K562 (cell line): ENCODE data around the gene GALNT17.

ENCODE experiments used
- BRF1 ChIP-seq: IDR thresholded peaks from 3 replicates; pipeline ENCODE4 v1.6.1; 2011; ENCODE audit warnings: borderline replicate concordance, mild to moderate bottlenecking; ENCODE audit not compliant: insufficient read length; ENCODE audit errors: extremely low read depth
- CTCF ChIP-seq, 3 experiments: IDR thresholded peaks in 2 of 3; conservative IDR thresholded peaks in 1 of 3; 2 replicates each; pipeline ENCODE4 v1.5.1; 2011 to 2012; ENCODE audit warnings: low read length in 3 of 3, mild to moderate bottlenecking in 3 of 3, control low read depth in 2 of 3, improper control_type of control experiment in 1 of 3, inconsistent platforms in 1 of 3, low read depth in 1 of 3, mixed read lengths in 1 of 3, moderate library complexity in 1 of 3; ENCODE audit not compliant: insufficient read depth in 2 of 3
- POLR2A ChIP-seq: fragments of 450-650 bp; conservative IDR thresholded peaks from 2 replicates; pipeline ENCODE4 v1.6.1; 2016
- SIX5 ChIP-seq, 2 experiments: IDR thresholded peaks; 2 replicates each; pipeline ENCODE4 v1.6.1; 2011; ENCODE audit warnings: low read length in 2 of 2, borderline replicate concordance in 1 of 2, low read depth in 1 of 2, mild to moderate bottlenecking in 1 of 2, moderate library complexity in 1 of 2; ENCODE audit not compliant: insufficient read depth in 1 of 2
- SMARCA4 ChIP-seq: fragments of 450-650 bp; IDR thresholded peaks from 2 replicates; pipeline ENCODE4 v1.6.1; 2016
- SMARCC2 ChIP-seq: fragments of 450-650 bp; IDR thresholded peaks from 2 replicates; pipeline ENCODE4 v1.6.1; 2017; ENCODE audit warnings: antibody characterized with exemption, moderate library complexity, mild to moderate bottlenecking, low read depth
- TAF1 ChIP-seq: IDR thresholded peaks from 2 replicates; pipeline ENCODE4 v1.6.1; 2011; ENCODE audit warnings: mild to moderate bottlenecking, low read length, moderate library complexity; ENCODE audit not compliant: insufficient read depth, control insufficient read depth, severe bottlenecking; ENCODE audit errors: extremely low read depth
- YY1 ChIP-seq, 3 experiments: IDR thresholded peaks; 2 replicates each; pipeline ENCODE4 v1.6.1; 2011; ENCODE audit warnings: low read length in 2 of 3, mild to moderate bottlenecking in 2 of 3, moderate library complexity in 2 of 3, borderline replicate concordance in 1 of 3, control low read depth in 1 of 3, low read depth in 1 of 3; ENCODE audit not compliant: insufficient read depth in 3 of 3, insufficient replicate concordance in 2 of 3, control insufficient read depth in 1 of 3, insufficient read length in 1 of 3; ENCODE audit errors: extremely low read depth in 1 of 3
- ZNF124 ChIP-seq: sonication (generic); formaldehyde crosslinking; IDR thresholded peaks from 2 replicates; pipeline ENCODE4 v1.8.1; 2022; ENCODE audit warnings: missing genetic modification reagents
- ZNF217 ChIP-seq: sonication (generic); formaldehyde crosslinking; IDR thresholded peaks from 2 replicates; pipeline ENCODE4 v1.8.0; 2022; ENCODE audit warnings: mild to moderate bottlenecking, missing genetic modification reagents
- TF ChIP-seq, protein P1 (sequence below): sonication (generic); formaldehyde crosslinking; IDR thresholded peaks from 2 replicates; pipeline ENCODE4 v1.8.0; 2022; ENCODE audit warnings: mild to moderate bottlenecking, missing genetic modification reagents

GRCh38 chr7:71657386-71657785 is 525.4 kb downstream of the GALNT17 start:
- TF ChIP-seq, protein P1, sequence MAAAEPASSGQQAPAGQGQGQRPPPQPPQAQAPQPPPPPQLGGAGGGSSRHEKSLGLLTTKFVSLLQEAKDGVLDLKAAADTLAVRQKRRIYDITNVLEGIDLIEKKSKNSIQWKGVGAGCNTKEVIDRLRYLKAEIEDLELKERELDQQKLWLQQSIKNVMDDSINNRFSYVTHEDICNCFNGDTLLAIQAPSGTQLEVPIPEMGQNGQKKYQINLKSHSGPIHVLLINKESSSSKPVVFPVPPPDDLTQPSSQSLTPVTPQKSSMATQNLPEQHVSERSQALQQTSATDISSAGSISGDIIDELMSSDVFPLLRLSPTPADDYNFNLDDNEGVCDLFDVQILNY (CRISPR knock-in tag) = no peak
- TF ChIP-seq ZNF217 (CRISPR knock-in tag) (no peak), CTCF (IDR thresholded peaks at IDR 0.05 in 2 of 3, conservative IDR thresholded peaks at IDR 0.05 in 1 of 3; ENCODE audit: insufficient read depth in 2 of 3, low read depth in 1 of 3, low read length in 3 of 3) (no peak), SMARCC2 (no peak), BRF1 (no peak), SIX5 (IDR thresholded peaks at IDR 0.05; ENCODE audit: borderline replicate concordance in 1 of 2, insufficient read depth in 1 of 2, low read depth in 1 of 2, low read length in 2 of 2) (no peak), SMARCA4 (no peak), TAF1 (no peak), YY1 (IDR thresholded peaks at IDR 0.05; ENCODE audit: borderline replicate concordance in 1 of 3, control insufficient read depth in 1 of 3, extremely low read depth in 1 of 3, insufficient read depth in 3 of 3, insufficient read length in 1 of 3, insufficient replicate concordance in 2 of 3, low read depth in 1 of 3, low read length in 2 of 3) (no peak), POLR2A (no peak), ZNF124 (no peak)
